H9 (cell line): Measurements from ENCODE around the gene NTRK3. TPM values are rescaled to one million over a fixed set of nuclear protein-coding genes. Genes with fewer than 3 reads are reported as not detected.

Experiments used
- DNase-seq: peaks from one replicate; pipeline ENCODE4 v3.0.0-alpha.2; 2017
- H2AFZ ChIP-seq: one replicate; pipeline ENCODE4 v1.6.1; 2013; ENCODE audit warnings: mild to moderate bottlenecking, low read length, control low read depth, moderate library complexity
- H2AK5ac ChIP-seq: 2 replicates; pipeline ENCODE4 v1.6.1; 2013; ENCODE audit warnings: low read length, control low read depth, mixed read lengths; ENCODE audit not compliant: insufficient read length
- H2BK120ac ChIP-seq: one replicate; pipeline ENCODE4 v1.6.1; 2013; ENCODE audit warnings: low read depth, mild to moderate bottlenecking, low read length, control low read depth, inconsistent platforms; ENCODE audit not compliant: poor library complexity, severe bottlenecking
- H2BK12ac ChIP-seq: 2 replicates; pipeline ENCODE4 v1.6.1; 2013; ENCODE audit warnings: low read length, control low read depth, mixed read lengths, low read depth; ENCODE audit not compliant: insufficient read length
- H2BK15ac ChIP-seq: 2 replicates; pipeline ENCODE4 v1.6.1; 2013; ENCODE audit warnings: low read depth, low read length, control low read depth
- H2BK20ac ChIP-seq: one replicate; pipeline ENCODE4 v1.6.1; 2013; ENCODE audit warnings: low read depth, mild to moderate bottlenecking, low read length, control low read depth, inconsistent platforms; ENCODE audit not compliant: poor library complexity, severe bottlenecking
- H2BK5ac ChIP-seq: 2 replicates; pipeline ENCODE4 v1.6.1; 2013; ENCODE audit warnings: low read length, control low read depth, mixed read lengths; ENCODE audit not compliant: insufficient read length
- H3K14ac ChIP-seq: 2 replicates; pipeline ENCODE4 v1.6.1; 2013; ENCODE audit warnings: low read length, control low read depth; ENCODE audit not compliant: insufficient read depth
- H3K18ac ChIP-seq: 2 replicates; pipeline ENCODE4 v1.6.1; 2013; ENCODE audit warnings: low read depth, mild to moderate bottlenecking, mixed read lengths, low read length, control low read depth; ENCODE audit not compliant: insufficient read length
- H3K23ac ChIP-seq: 2 replicates; pipeline ENCODE4 v1.6.1; 2013; ENCODE audit warnings: low read length, control low read depth, mixed read lengths, low read depth; ENCODE audit not compliant: insufficient read length
- H3K23me2 ChIP-seq: 2 replicates; pipeline ENCODE4 v1.6.1; 2013; ENCODE audit warnings: low read depth, mild to moderate bottlenecking, mixed read lengths, low read length, control low read depth; ENCODE audit not compliant: insufficient read length, poor library complexity, severe bottlenecking
- H3K27ac ChIP-seq: 2 replicates; pipeline ENCODE4 v1.5.1; 2013; ENCODE audit warnings: low read length, control low read depth, mixed read lengths, low read depth; ENCODE audit not compliant: insufficient read length
- H3K27me3 ChIP-seq: 2 replicates; pipeline ENCODE4 v1.6.1; 2013; ENCODE audit warnings: low read length, control low read depth, inconsistent platforms; ENCODE audit not compliant: insufficient read depth
- H3K4ac ChIP-seq: 2 replicates; pipeline ENCODE4 v1.6.1; 2013; ENCODE audit warnings: low read depth, mild to moderate bottlenecking, control low read depth, inconsistent platforms, low read length, moderate library complexity
- H3K4me1 ChIP-seq: 2 replicates; pipeline ENCODE4 v1.6.1; 2013; ENCODE audit warnings: low read length, control low read depth, inconsistent platforms; ENCODE audit not compliant: insufficient read depth
- H3K4me2 ChIP-seq: 2 replicates; pipeline ENCODE4 v1.6.1; 2013; ENCODE audit warnings: low read length, control low read depth, mixed read lengths; ENCODE audit not compliant: insufficient read length, insufficient read depth
- H3K56ac ChIP-seq: 2 replicates; pipeline ENCODE4 v1.6.1; 2013; ENCODE audit warnings: low read depth, mild to moderate bottlenecking, mixed read lengths, low read length, control low read depth; ENCODE audit not compliant: insufficient read length
- H3K79me1 ChIP-seq: 2 replicates; pipeline ENCODE4 v1.6.1; 2013; ENCODE audit warnings: low read depth, mild to moderate bottlenecking, moderate library complexity, low read length, control low read depth, inconsistent platforms; ENCODE audit not compliant: insufficient read depth, poor library complexity, severe bottlenecking
- H3K79me2 ChIP-seq: 2 replicates; pipeline ENCODE4 v1.6.1; 2013; ENCODE audit warnings: low read length, control low read depth, inconsistent platforms; ENCODE audit not compliant: insufficient read depth
- H3K9ac ChIP-seq: 2 replicates; pipeline ENCODE4 v1.6.1; 2013; ENCODE audit warnings: low read length, control low read depth, mixed read lengths; ENCODE audit not compliant: insufficient read length; ENCODE audit errors: extremely low read depth
- H3K9me3 ChIP-seq: one replicate; pipeline ENCODE4 v1.6.1; 2013; ENCODE audit warnings: low read depth, low read length, inconsistent platforms; ENCODE audit not compliant: control insufficient read depth
- H3T11ph ChIP-seq: one replicate; pipeline ENCODE4 v1.6.1; 2013; ENCODE audit warnings: mild to moderate bottlenecking, low read length, control low read depth, inconsistent platforms
- H4K20me1 ChIP-seq: one replicate; pipeline ENCODE4 v1.6.1; 2013; ENCODE audit not compliant: control insufficient read depth, insufficient read length, insufficient read depth
- H4K5ac ChIP-seq: 2 replicates; pipeline ENCODE4 v1.6.1; 2013; ENCODE audit warnings: low read depth, mild to moderate bottlenecking, mixed read lengths, low read length, control low read depth; ENCODE audit not compliant: insufficient read length
- H4K8ac ChIP-seq: replicated peaks from 2 replicates; pipeline ENCODE4 v1.6.1; 2013; ENCODE audit warnings: low read length, control low read depth, mixed read lengths, low read depth; ENCODE audit not compliant: insufficient read length
- H4K91ac ChIP-seq: 2 replicates; pipeline ENCODE4 v1.6.1; 2013; ENCODE audit warnings: low read depth, mild to moderate bottlenecking, moderate library complexity, mixed read lengths, low read length, control low read depth; ENCODE audit not compliant: insufficient read length
- H3K27ac Mint-ChIP-seq, 3 experiments: 2 replicates in 2 of 3; 3 replicates in 1 of 3; pipeline ENCODE4 v1.8.0; 2020 to 2021; ENCODE audit warnings: mixed read lengths in 3 of 3, mild to moderate bottlenecking in 1 of 3, moderate library complexity in 1 of 3
- H3K27me3 Mint-ChIP-seq: 2 replicates; pipeline ENCODE4 v1.8.0; 2021; ENCODE audit warnings: low read depth, mild to moderate bottlenecking, moderate library complexity, mixed read lengths
- H3K36me3 Mint-ChIP-seq, 3 experiments: 2 replicates in 2 of 3; 3 replicates in 1 of 3; pipeline ENCODE4 v1.8.0; 2020 to 2021; ENCODE audit warnings: low read depth in 3 of 3, mixed read lengths in 3 of 3; ENCODE audit not compliant: insufficient read depth in 1 of 3
- H3K4me1 Mint-ChIP-seq, 2 experiments: 2 replicates each; pipeline ENCODE4 v1.8.0; 2020; ENCODE audit warnings: mixed read lengths in 2 of 2
- H3K4me3 Mint-ChIP-seq, 2 experiments: 2 replicates in 1 of 2; 3 replicates in 1 of 2; pipeline ENCODE4 v1.8.0; 2020 to 2021; ENCODE audit warnings: mild to moderate bottlenecking in 2 of 2, mixed read lengths in 2 of 2, moderate library complexity in 1 of 2
- H3K9me3 Mint-ChIP-seq, 2 experiments: 2 replicates in 1 of 2; 3 replicates in 1 of 2; pipeline ENCODE4 v1.8.0; 2020; ENCODE audit warnings: mild to moderate bottlenecking in 2 of 2, mixed read lengths in 2 of 2, moderate library complexity in 1 of 2
- WGBS: extraction: QIAGEN DNeasy Blood & Tissue Kit; methylation state at CpG from one replicate; pipeline ENCODE4 v1.1.7; 2013; ENCODE audit warnings: missing lambda C conversion rate, low lambda C conversion rate, mixed read lengths; ENCODE audit not compliant: insufficient read length; ENCODE audit errors: extremely low coverage; 5-methylcytosine and 5-hydroxymethylcytosine counted together
- total RNA-seq: library from RNA; stranded (reverse); gene quantifications from 2 replicates; pipeline ENCODE4 v1.2.1, GENCODE V29; 2021
- TF ChIP-seq, protein P1 (sequence below): fragments of 200-600 bp; sonication (generic); conservative IDR thresholded peaks from 3 replicates; pipeline ENCODE4 v1.8.0; 2021; ENCODE audit warnings: antibody characterized with exemption, mild to moderate bottlenecking

NTRK3 gene
- total RNA-seq, 1 experiment from 2014 or later = 2.5 TPM

DNA sequence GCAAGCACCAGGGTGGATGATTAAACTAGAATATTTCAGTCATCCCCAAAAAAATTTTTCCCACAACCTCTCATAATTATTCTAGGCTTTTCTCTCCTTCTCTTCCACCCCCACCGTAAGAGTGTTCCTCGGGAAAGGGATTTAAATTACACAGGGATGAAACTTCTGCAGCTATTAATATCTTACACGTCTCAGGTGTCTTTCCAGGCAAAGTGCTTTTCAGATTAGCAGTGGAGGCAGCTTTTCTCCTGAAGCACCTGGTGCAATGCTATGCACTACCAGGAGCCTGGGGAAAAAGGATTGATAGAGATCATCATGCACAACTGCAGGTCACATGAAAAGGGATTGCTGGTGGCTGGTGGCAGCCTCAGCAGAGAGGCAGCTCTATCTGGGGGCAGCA, 250.4 kb downstream of the NTRK3 start:
- DNase-seq = no peak
- Mint-ChIP-seq H3K27ac (no peak overlapping the region), H3K27me3 (no peaks in the 10 kb centered on the region), H3K36me3 (no peaks in the 10 kb centered on the region), H3K4me1 (peaks cover 0 to 3% of the 10 kb centered on the region in 2 experiments; a peak in 1 of 4 replicates), H3K4me3 (no peak overlapping the region), H3K9me3 (peaks cover under 1 to 2% of the 10 kb centered on the region in 2 experiments; a peak in 3 of 5 replicates)
- Histone ChIP-seq H2AFZ (no peak overlapping the region), H3K14ac (no peak overlapping the region), H3K27ac (no peak overlapping the region), H2BK120ac (no peak overlapping the region), H3K9me3 (no peaks in the 10 kb centered on the region), H3T11ph (no peak overlapping the region), H3K79me1 (no peaks in the 10 kb centered on the region), H2BK20ac (no peak overlapping the region), H3K23ac (no peak overlapping the region), H3K9ac (no peak overlapping the region), H2BK12ac (no peak overlapping the region), H2AK5ac (no peak overlapping the region), H3K4me2 (no peak overlapping the region), H3K4ac (no peak overlapping the region), H3K27me3 (no peaks in the 10 kb centered on the region), H2BK15ac (no peak overlapping the region), H4K8ac (no peak overlapping the region), H3K18ac (no peak overlapping the region), H3K4me1 (no peaks in the 10 kb centered on the region), H2BK5ac (no peak overlapping the region), H4K5ac (no peak overlapping the region), H3K56ac (no peak overlapping the region), H3K79me2 (no peaks in the 10 kb centered on the region), H3K23me2 (no peaks in the 10 kb centered on the region), H4K20me1 (no peaks in the 10 kb centered on the region), H4K91ac (no peak overlapping the region)
- WGBS = no CpG with 5 or more reads among the region's 3 CpGs
- TF ChIP-seq, protein P1, sequence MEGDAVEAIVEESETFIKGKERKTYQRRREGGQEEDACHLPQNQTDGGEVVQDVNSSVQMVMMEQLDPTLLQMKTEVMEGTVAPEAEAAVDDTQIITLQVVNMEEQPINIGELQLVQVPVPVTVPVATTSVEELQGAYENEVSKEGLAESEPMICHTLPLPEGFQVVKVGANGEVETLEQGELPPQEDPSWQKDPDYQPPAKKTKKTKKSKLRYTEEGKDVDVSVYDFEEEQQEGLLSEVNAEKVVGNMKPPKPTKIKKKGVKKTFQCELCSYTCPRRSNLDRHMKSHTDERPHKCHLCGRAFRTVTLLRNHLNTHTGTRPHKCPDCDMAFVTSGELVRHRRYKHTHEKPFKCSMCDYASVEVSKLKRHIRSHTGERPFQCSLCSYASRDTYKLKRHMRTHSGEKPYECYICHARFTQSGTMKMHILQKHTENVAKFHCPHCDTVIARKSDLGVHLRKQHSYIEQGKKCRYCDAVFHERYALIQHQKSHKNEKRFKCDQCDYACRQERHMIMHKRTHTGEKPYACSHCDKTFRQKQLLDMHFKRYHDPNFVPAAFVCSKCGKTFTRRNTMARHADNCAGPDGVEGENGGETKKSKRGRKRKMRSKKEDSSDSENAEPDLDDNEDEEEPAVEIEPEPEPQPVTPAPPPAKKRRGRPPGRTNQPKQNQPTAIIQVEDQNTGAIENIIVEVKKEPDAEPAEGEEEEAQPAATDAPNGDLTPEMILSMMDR = no peak
